HG02623 (cell line): Measurements from ENCODE around the gene MRPL27.
"Not testable (repeated sequence)": the region's sequence is repeated elsewhere in the genome, so short reads cannot be mapped to it uniquely, and the experiment has no call there.

Experiments used
- ATAC-seq: cut with Tn5 transposase; IDR thresholded peaks from one replicate; pipeline ENCODE4 v1.9.1; 2021; ENCODE audit warnings: moderate library complexity; ENCODE audit not compliant: unreplicated experiment

Gene MRPL27

DNA sequence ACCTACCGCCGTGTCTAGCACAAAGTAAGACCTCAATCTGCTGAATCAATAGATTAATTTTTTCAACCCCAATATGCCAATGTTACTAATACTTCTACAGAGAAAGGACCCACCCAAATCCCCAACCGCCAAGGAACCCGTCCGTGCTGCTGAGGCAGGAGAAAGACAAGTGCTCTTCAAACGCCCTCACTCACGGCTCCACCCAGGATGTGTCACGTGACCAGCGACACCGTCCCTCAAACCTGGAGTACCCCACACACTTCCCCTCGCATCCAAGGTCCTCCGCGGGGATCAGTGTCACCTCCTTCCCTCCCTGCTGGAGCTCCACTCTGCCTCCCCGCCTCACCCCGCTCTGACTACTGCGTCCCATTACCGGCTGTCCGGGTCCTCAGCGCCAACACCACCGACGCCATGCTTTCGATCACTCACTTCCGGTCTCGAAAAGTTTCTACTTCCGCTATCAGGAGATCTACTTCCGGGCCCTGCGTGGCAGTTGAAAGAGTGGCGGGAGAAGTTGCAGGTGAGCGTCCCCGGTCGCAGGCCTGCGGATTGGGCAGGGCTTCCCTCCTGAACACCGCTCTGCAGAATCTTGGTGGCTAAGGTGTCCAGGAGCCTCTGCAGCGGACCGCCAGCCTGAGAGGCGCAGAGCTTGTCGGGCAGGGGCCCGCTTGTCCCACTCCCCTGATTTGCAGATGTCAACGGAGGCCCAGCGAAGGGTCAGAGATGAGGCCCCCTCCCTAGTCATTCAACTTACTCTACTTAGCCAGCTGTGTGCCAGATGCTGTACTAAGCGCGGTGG lies at the start of gene MRPL27, which contains the start of gene EME1:
Gene MRPL27 (minus strand): TSS at position 427 of the 799 bp plus-strand sequence. CDS start 14 bp downstream, at position 413.
Gene EME1 (plus strand): TSS at position 472 of the 799 bp plus-strand sequence. CDS start 1,980 bp downstream, outside the sequence.
- ATAC-seq: peak; percentile 83

DNA sequence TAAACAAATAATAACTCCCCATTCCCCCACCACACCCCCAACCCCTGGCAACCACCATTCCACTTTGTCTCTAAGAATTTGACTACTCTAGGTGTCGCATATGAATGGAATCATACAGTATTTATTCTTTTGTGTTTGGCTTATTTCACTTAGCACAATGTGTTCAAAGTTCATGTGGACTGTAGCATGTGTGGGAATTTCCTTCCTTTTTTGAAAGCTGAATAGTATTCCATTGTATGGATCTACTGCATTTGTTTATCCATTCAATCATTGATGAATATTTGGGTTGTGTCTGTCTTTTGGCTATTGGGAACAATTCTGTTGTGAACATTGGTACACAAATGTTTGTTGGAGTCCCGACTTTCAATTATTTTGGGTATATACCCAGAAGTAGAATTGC lies 49.8 kb upstream of the MRPL27 start:
- ATAC-seq: no peak

DNA sequence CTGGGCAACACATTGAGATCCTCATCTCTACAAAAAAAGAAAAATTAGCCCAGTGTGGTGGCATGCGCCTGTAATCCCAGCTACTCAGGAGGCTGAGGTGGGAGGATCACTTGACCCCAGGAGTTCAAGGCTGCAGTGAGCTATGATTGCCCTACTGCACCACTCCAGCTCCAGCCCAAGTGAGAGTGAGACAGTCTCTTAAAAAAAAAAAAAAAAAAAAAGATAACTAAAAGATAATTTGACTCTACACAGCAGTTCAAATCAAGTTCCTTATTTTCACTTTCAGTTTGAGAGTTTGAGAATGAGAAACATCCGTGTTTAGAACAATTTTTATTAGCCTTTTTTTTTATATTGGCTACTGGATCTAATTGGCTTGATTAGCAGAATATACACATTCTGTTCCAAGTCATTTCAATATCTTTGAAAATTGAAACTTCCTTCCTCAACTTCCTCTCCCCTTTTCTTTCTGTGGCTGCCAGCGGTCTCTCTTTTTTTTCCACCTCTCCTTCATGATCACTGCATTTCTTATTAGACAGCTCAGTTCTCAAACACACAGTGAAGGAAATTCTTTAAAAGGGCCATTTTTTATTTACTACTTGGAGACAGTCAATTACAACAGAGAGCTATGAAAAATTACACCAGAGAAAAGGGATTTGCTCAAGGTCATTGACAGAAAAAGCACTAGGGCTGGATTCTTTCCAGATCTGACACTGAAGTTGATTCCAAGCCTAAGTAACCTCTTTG lies 48.5 kb upstream of the MRPL27 start:
- no peak for ATAC-seq

DNA sequence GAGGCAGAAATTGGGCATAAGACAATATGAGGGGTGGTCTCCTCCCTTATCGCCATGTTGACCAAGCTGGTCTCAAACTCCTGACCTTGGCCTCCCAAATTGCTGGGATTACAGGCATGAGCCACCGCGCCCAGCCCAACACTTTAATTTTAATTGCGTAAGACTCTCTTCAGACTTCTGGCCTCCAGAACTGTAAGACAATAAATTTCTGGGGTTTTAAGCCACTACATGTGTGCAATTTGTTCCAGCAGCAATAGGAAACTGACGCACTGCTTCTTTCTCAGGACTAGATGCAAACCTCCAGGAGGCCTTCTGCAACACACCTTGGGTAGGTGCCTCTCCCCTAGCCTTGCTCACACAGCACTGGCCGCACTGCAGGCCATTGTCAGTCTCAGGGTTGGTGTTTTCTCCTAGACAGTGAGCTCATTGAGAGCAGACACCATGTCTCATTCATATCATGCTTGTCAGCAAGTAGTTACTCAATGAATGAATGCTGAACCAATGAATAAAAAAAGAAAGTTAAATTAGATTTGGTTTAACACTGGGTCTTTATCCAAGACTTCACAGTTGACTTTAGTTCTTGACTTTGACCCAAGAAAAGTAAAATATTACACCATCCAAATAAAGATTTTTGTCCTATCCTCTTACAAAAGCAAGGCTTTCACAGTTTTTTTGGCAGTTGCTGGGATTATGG lies 47.6 kb upstream of the MRPL27 start:
- no peak for ATAC-seq

GRCh38 chr17:50419577-50419976 lies 46.6 kb upstream of the MRPL27 start:
- not testable (repeated sequence) for ATAC-seq

GRCh38 chr17:50414808-50415207 lies 41.8 kb upstream of the MRPL27 start:
- no peak for ATAC-seq

GRCh38 chr17:50412188-50412732 lies 39.3 kb upstream of the MRPL27 start:
- ATAC-seq: no peak

- no peak for ATAC-seq
Observed at GRCh38 chr17:50407921-50408320, 34.9 kb upstream of the MRPL27 start.

- ATAC-seq: no peak
Observed at GRCh38 chr17:50406578-50406977, 33.6 kb upstream of the MRPL27 start.

- ATAC-seq: not testable (repeated sequence)
Observed at GRCh38 chr17:50405351-50405750, 32.4 kb upstream of the MRPL27 start.

DNA sequence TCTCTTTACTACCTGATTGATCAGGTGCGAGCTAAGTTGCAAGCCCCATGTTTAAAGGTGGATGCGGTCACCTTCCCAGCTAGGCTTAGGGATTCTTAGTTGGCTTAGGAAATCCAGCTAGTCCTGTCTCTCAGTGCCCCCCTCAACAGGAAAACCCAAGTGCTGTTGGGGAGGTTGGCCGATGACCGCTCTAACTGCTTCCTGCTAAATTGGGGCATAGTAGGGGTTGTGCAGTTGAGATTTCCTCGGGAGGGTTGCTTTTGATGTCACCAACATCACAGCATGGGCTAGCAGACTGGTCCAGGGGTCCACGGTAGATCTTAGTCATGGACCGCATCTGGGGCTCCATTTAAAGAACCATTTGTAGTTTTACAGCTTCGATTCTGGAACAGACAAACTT lies 26.6 kb upstream of the MRPL27 start:
- ATAC-seq: not testable (repeated sequence)

- ATAC-seq: not testable (repeated sequence)
Observed at GRCh38 chr17:50398672-50399071, 25.7 kb upstream of the MRPL27 start.

DNA sequence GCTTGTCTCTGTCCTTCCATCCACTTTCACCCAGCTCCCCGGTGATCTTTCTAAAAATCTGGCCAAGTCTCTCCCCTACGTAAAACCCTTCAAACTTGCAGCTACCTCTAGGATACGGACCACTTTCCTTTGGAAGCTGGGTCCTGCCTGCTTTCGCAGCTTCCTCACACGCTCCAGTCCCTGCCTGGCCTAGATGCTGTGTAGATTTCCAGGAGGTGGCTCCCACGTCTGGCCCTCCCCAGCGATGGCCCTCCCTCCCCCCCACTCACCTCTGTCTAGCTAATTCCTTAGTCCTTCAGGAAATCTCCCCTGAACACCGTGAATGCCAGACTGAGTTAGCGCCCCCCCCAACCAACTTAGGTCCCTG lies 24.9 kb upstream of the MRPL27 start:
- ATAC-seq: no peak

DNA sequence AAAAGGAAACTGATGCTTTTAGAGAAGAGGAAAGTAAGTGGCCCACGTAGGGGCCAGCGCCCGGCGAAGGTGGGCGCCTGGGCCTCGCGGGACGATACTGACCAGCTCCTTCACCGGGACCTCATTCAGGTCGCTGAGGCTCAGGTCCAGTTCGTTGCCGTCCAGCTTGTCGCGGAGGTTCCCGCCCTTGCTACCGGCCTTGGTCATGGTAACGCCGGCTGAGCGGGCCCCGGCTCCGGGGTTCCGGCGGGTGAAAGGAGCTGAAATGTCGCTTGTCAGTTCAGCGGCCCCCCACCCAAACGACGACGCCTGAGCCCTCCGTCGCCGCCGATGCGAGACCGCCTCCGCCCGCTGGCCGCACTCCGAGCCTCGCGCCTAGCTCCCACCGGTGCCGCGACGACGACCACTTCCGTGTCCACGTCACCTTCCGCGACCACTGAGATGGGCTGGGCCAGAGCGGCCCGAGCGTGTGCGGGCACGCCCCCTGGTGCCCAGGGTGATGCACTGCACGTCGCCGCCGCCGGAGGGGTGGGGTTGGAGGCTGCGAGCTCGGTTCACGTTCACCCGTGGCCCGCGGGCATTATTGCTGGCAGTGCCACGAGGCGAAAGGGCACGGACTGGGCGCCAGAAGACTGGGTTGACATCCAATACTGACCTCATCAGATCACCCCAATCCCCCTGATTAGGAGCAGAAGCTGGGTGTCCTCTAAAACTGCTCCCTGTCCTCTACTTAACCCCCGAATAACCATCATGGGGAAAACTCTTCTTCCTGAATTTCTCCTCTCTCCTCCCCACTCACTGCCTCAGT lies 24.3 kb upstream of the MRPL27 start, which contains the start of gene LRRC59:
Gene LRRC59 (minus strand): TSS at position 413 of the 808 bp plus-strand sequence. CDS start 206 bp downstream, at position 207.
- ATAC-seq: peak; percentile 97

DNA sequence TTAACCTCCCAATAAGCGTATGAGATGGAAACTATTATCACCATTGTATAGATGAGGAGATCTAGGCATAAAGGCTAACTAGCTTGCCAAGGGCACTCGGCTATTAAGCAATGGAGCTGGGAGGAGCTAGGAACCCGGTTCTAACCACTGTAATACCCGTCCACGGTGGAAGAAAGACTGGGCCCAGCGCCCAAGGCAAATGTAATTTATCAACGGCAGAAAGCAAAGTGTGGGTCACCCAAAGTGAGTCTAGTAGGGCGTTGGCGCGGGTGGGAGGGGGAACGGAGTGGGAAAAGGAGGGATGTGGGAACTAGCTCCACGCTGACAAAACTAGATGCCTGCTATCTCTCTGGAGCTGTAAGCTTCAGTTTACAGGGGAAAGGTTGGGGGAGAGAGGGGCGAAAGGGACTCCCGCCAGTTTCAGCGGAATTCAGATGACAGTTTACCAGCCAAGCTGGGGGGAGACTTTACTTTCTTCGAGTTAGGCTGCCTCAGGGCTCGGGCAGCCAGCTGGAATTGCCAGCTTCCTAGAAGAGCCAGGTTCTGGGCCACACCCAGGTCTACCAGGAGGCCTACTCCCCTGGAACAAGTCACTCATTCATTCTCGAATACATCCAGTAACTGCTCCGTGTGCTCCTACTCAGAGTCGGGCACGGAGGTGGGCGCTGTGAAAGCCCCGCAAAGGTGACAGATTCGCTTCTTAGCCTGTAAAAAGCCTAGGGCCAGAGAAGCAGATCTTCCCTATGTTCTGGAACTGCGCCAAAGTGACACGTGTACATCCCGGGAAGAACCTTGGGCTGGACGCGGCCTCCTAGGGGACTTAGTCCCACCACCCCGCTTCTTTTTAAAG lies 23.5 kb upstream of the MRPL27 start:
- ATAC-seq: no peak

DNA sequence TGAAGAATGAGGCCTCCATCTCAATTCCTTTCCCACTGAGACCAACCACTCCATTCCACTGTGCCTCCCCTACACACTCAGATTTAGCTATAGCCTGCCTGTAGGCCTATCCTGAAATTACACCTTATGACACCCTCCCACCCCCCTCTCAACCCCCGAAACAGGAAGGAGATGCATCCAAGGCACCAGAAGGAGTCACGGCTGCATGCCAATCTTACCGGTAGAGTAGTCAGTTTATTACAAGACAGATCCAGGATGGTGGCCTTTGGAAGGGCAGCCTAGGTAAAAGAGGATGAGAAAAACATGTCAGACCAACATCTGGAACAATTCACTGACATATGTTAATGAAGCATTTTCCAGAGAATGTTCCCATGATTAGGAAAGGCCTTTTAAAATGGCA lies 21.7 kb upstream of the MRPL27 start:
- no peak for ATAC-seq

DNA sequence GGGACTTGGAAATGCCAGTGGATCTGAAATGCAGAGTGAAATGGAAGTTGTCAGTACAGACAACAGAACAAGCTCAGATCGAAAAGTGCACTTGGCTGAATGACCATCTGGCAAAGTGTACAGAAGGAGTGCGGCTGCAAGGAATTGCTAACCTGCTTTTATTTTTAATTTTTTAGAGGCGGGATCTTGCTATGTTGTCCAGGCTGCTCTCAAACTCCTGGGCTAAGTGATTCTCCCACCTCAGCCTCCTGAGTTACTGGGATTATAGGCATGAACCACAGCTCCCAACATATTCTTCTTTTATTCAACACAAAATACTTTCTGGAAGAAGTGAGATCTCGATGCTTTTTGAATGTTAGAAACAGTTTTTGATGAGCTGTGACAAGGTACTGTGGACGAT lies 20.7 kb upstream of the MRPL27 start:
- ATAC-seq: no peak

- ATAC-seq: no peak
Observed at GRCh38 chr17:50392621-50393020, 19.6 kb upstream of the MRPL27 start.

DNA sequence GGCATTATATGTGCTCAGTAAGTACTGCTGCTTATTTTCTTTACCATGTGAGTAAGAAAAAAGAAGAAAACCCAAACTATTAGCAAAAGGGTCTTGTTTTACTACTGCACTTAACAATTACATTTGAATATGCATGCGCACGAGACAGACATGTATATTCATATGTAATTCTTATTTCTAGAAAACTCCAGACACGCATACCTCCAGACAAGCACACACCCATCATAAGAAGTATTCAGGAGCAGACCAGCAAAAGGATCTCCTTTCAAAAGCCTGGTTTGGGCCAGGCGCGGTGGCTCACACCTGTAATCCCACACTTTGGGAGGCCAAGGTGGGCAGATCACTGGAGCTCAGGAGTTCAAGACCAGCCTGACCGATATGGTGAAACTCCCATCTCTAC lies 16.6 kb upstream of the MRPL27 start:
- no peak for ATAC-seq
